K562 (cell line): ENCODE measurements around the gene BGLAP. TPM values are rescaled to one million over a fixed set of nuclear protein-coding genes. Genes with fewer than 3 reads are reported as not detected.

Experiments
- ATAC-seq: fragments of 200-7000 bp; cut with Tn5 transposase; 3 replicates; pipeline ENCODE4 v1.9.1; 2020; ENCODE audit warnings: moderate library complexity
- BruUV-seq: library from RNA; stranded (reverse); fragments of 400-500 nt; replicated peaks from 2 replicates; lab custom pipeline; 2021; lab: Mats Ljungman, UMichigan
- CTCF ChIA-PET: fragments of 300-600 bp; formaldehyde crosslinking; extraction: SDS; loops from one replicate; lab custom pipeline; 2021; ENCODE audit warnings: low intra/inter-chr PET ratio; lab: Yijun Ruan, JAX
- POLR2A ChIA-PET: fragments of 300-600, 350-650 bp; sonication (Branson Sonifier 250); formaldehyde crosslinking; extraction: SDS; loops from one replicate; lab custom pipeline; 2021; ENCODE audit warnings: antibody characterized with exemption, inconsistent platforms; lab: Yijun Ruan, JAX
- DNase-seq, 4 experiments: peaks; one replicate each; pipeline versions ENCODE4 v3.0.0 to v3.0.0-alpha.2; 2011 to 2018; ENCODE audit warnings: low spot score in 3 of 4, mixed read lengths in 3 of 4; ENCODE audit errors: extremely low read depth in 1 of 4
- FAIRE-seq: peaks from 2 replicates; lab custom pipeline; 2011; peaks lifted over from hg19 to GRCh38; lab: Jason Lieb, UNC
- H2AFZ ChIP-seq: 2 replicates; pipeline ENCODE4 v1.6.0; 2011; ENCODE audit warnings: low read depth, low read length, control low read depth, inconsistent platforms
- H3K27ac ChIP-seq: fragments of 200-600 bp; 3 replicates; pipeline ENCODE4 v1.8.0; 2011; ENCODE audit warnings: low read depth, mild to moderate bottlenecking, control low read depth, inconsistent platforms, low read length, moderate library complexity, mixed read lengths; ENCODE audit errors: extremely low read depth
- H3K27me3 ChIP-seq, 2 experiments: fragments of 300-600 bp in 1 of 2; 2 replicates in 1 of 2; 3 replicates in 1 of 2; pipeline versions ENCODE4 v1.6.0 to v1.8.0; 2011; ENCODE audit warnings: inconsistent platforms in 2 of 2, low read length in 2 of 2, mild to moderate bottlenecking in 1 of 2, mixed read lengths in 1 of 2, moderate library complexity in 1 of 2; ENCODE audit not compliant: control insufficient read depth in 2 of 2, insufficient read depth in 2 of 2
- H3K36me3 ChIP-seq: fragments of 300-600 bp; 3 replicates; pipeline ENCODE4 v1.8.0; 2011; ENCODE audit warnings: mild to moderate bottlenecking, low read length, inconsistent platforms; ENCODE audit not compliant: control insufficient read depth, insufficient read depth
- H3K4me1 ChIP-seq, 2 experiments: fragments of 200-600 bp in 1 of 2; replicated peaks in 1 of 2; 2 replicates in 1 of 2; 3 replicates in 1 of 2; pipeline versions ENCODE4 v1.5.1 to v1.8.0; 2011; ENCODE audit warnings: inconsistent platforms in 2 of 2, low read length in 2 of 2, mild to moderate bottlenecking in 1 of 2, mixed read lengths in 1 of 2, moderate library complexity in 1 of 2; ENCODE audit not compliant: control insufficient read depth in 2 of 2, insufficient read depth in 2 of 2
- H3K4me2 ChIP-seq: 2 replicates; pipeline ENCODE4 v1.6.1; 2011; ENCODE audit warnings: low read length, control low read depth, inconsistent platforms, mixed read lengths; ENCODE audit not compliant: insufficient read depth
- H3K4me3 ChIP-seq: fragments of 200-600 bp; sonication (generic), shearing (Covaris generic); 2 replicates; pipeline ENCODE4 v1.5.1; 2016; ENCODE audit warnings: control low read depth, inconsistent platforms
- H3K79me2 ChIP-seq: fragments of 200-600 bp; 3 replicates; pipeline ENCODE4 v1.8.0; 2011; ENCODE audit warnings: low read length, inconsistent platforms; ENCODE audit not compliant: control insufficient read depth, insufficient read depth
- H3K9ac ChIP-seq, 2 experiments: 2 replicates each; pipeline versions ENCODE4 v1.6.0 to v1.6.1; 2011; ENCODE audit warnings: low read depth in 2 of 2, low read length in 2 of 2, control low read depth in 1 of 2, inconsistent platforms in 1 of 2, mild to moderate bottlenecking in 1 of 2, mixed read lengths in 1 of 2; ENCODE audit not compliant: insufficient read depth in 1 of 2
- H3K9me1 ChIP-seq: one replicate; pipeline ENCODE4 v1.6.0; 2011; ENCODE audit warnings: inconsistent platforms, mild to moderate bottlenecking, low read length, moderate library complexity; ENCODE audit not compliant: control insufficient read depth, insufficient read depth
- H3K9me3 ChIP-seq: replicated peaks from 2 replicates; pipeline ENCODE4 v1.5.1; 2011; ENCODE audit warnings: low read depth, low read length, inconsistent platforms; ENCODE audit not compliant: control insufficient read depth, insufficient read depth
- H4K20me1 ChIP-seq: replicated peaks from 2 replicates; pipeline ENCODE4 v1.6.1; 2011; ENCODE audit warnings: low read length, inconsistent platforms, mixed read lengths; ENCODE audit not compliant: control insufficient read depth, insufficient read depth
- ARID3B ChIP-seq: fragments of 250-450 bp; sonication (Bioruptor Pico); IDR thresholded peaks from 2 replicates; pipeline ENCODE4 v1.4.0; 2020; ENCODE audit warnings: borderline replicate concordance
- ATF6 ChIP-seq: sonication (generic); formaldehyde crosslinking; IDR thresholded peaks from 2 replicates; pipeline ENCODE4 v1.4.0; 2020; ENCODE audit warnings: mild to moderate bottlenecking, missing genetic modification reagents
- CTCF ChIP-seq, 3 experiments: IDR thresholded peaks in 2 of 3; conservative IDR thresholded peaks in 1 of 3; 2 replicates each; pipeline ENCODE4 v1.5.1; 2011 to 2012; ENCODE audit warnings: low read length in 3 of 3, mild to moderate bottlenecking in 3 of 3, control low read depth in 2 of 3, improper control_type of control experiment in 1 of 3, inconsistent platforms in 1 of 3, low read depth in 1 of 3, mixed read lengths in 1 of 3, moderate library complexity in 1 of 3; ENCODE audit not compliant: insufficient read depth in 2 of 3
- ZBTB5 ChIP-seq: fragments of 450-650 bp; IDR thresholded peaks from 2 replicates; pipeline ENCODE4 v1.6.1; 2017; ENCODE audit warnings: antibody characterized with exemption
- WGBS: fragments of 100-300 bp; shearing (Covaris generic); methylation state at CpG from one replicate; pipeline ENCODE4 v1.1.6; 2016; ENCODE audit warnings: low coverage, mixed read lengths; ENCODE audit not compliant: insufficient coverage; ENCODE audit errors: missing lambda C conversion rate; 5-methylcytosine and 5-hydroxymethylcytosine counted together
- in situ Hi-C: fragments of 300-500 bp; cut with MboI; formaldehyde crosslinking; loops from 4 replicates; pipeline ENCODE4 v1.15.0; 2018; ENCODE audit warnings: inconsistent platforms, mixed read lengths
- intact Hi-C: fragments of 100-400 bp; cut with micrococcal nuclease; formaldehyde crosslinking; loops from 2 replicates; pipeline ENCODE4 v1.14.2; 2022
- polyA plus RNA-seq, 8 experiments: library from polyadenylated mRNA; depleted of rRNA in 4 of 8; stranded (reverse) in 5 of 8; unstranded in 3 of 8; fragments of >200 nt; fragmentation: Nextera tagmentation in 2 of 8; fragmentation: Illumina TruSeq in 1 of 8; extraction: Ambion mirVana in 2 of 8; extraction: Trizol in 1 of 8; gene quantifications; 2 replicates each; pipeline versions ENCODE4 v1.2.1 to v1.2.3, GENCODE V29; 2011 to 2014; ENCODE audit warnings: inconsistent platforms in 1 of 8, missing spikeins in 1 of 8
- total RNA-seq, 7 experiments: library from RNA; depleted of rRNA in 6 of 7; stranded (reverse); fragments of >200 nt in 6 of 7; fragmentation: Illumina TruSeq in 2 of 7; extraction: Trizol in 2 of 7; gene quantifications; 2 replicates each; pipeline versions ENCODE4 v1.2.1 to v1.2.3, GENCODE V29; 2011 to 2021; ENCODE audit warnings: low replicate concordance in 1 of 7

BGLAP gene
- total and polyA plus RNA-seq, 9 of the 15 experiments (the other 6 are each of a cell fraction or from before 2014, with no cell fraction given): 0.15 to 1.4 (median 0.28) TPM; not detected in 3

GRCh38 chr1:156258859-156259258 is 16.9 kb downstream of the BGLAP start (continued):
- TF ChIP-seq ATF6 (CRISPR knock-in tag): no peak

DNA sequence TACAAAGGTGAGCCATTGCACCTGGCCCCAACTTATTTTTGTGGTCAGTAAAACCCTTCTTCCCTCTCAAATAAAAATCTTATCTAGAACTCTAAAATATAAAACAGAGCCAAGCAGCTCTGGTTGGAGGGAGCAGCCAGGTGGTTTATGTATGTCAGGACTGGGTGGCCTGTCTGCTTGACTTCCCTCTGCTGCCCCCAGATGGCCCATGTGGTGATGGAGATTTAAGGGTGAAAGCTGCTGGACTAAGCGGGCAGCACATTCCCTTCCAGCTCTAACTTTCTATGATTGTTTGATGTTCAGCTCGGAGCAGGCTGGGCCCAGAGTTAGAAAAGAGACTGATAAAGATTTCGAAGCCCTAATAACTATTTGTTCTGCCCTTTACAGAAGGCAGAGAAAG is 17.8 kb downstream of the BGLAP start:
- POLR2A ChIA-PET: interaction anchor here (0.6 to 1.5 kb wide), 4 partner anchors 9 to 36 kb away, joined by 3 to 6 read pairs (median 4); no protein-coding TSS in a partner anchor

More for the DNA sequence above, 17.8 kb downstream of the BGLAP start:
- WGBS: 92% methylated on average over 3 of the region's 3 CpGs
- no TSS peak for BruUV-seq
- no peaks in the 10 kb centered on the region for H4K20me1 ChIP-seq
- CTCF ChIA-PET: no interaction called here
- H3K9me1 ChIP-seq: no peaks in the 10 kb centered on the region
- peaks cover 85% of the 10 kb centered on the region for H3K36me3 ChIP-seq
- in situ Hi-C loops: no loop called here
- H3K9me3 ChIP-seq: no peaks in the 10 kb centered on the region
- no peaks in the 10 kb centered on the region for H3K27me3 ChIP-seq
- ATAC-seq (0 out of 3 replicates have a peak, but pooled peaks have one; percentile 24), DNase-seq (peak in 1 of 4 experiments; percentile 36), FAIRE-seq (no peak)
- no peak overlapping the region for H3K27ac ChIP-seq
- H3K79me2 ChIP-seq: no peaks in the 10 kb centered on the region
- no peak overlapping the region for H3K4me3 ChIP-seq
- H3K9ac ChIP-seq: no peak overlapping the region
- TF ChIP-seq ZBTB5 (no peak), ARID3B (no peak), CTCF (IDR thresholded peaks at IDR 0.05 in 2 of 3, conservative IDR thresholded peaks at IDR 0.05 in 1 of 3; ENCODE audit: insufficient read depth in 2 of 3, low read depth in 1 of 3, low read length in 3 of 3) (peak; percentile 23 to 36 (median 35); a peak in 4 of 6 replicates)
- intact Hi-C loops: no loop called here
- H3K4me2 ChIP-seq: no peak overlapping the region
- peaks cover 10 to 13% of the 10 kb centered on the region in 2 experiments; a peak in 4 of 5 replicates for H3K4me1 ChIP-seq
- H2AFZ ChIP-seq: no peak overlapping the region
